Endothelial cell of umbilical vein (primary cell): ENCODE measurements around the gene GEMIN5.

ENCODE experiments used
- CTCF ChIP-seq, 2 donors: IDR thresholded peaks; 1 replicate in 1 of 2; 2 replicates in 1 of 2; pipeline ENCODE4 v1.5.1; 2011; ENCODE audit warnings: low read length in 2 of 2, mild to moderate bottlenecking in 2 of 2, moderate library complexity in 2 of 2, control low read depth in 1 of 2, inconsistent platforms in 1 of 2, low read depth in 1 of 2; ENCODE audit not compliant: insufficient read depth in 1 of 2; ENCODE audit errors: extremely low read depth in 1 of 2
- EZH2 ChIP-seq: IDR thresholded peaks from 2 replicates; pipeline ENCODE4 v1.6.1; 2012; ENCODE audit warnings: borderline replicate concordance, low read depth, mild to moderate bottlenecking, moderate library complexity, low read length, inconsistent platforms; ENCODE audit not compliant: severe bottlenecking
- FOS ChIP-seq: IDR thresholded peaks from 2 replicates; pipeline ENCODE4 v1.6.1; 2011; ENCODE audit warnings: mild to moderate bottlenecking, low read length, moderate library complexity, borderline replicate concordance; ENCODE audit not compliant: insufficient read depth
- JUN ChIP-seq: IDR thresholded peaks from 2 replicates; pipeline ENCODE4 v1.6.1; 2011; ENCODE audit warnings: borderline replicate concordance, low read depth; ENCODE audit not compliant: insufficient read length, insufficient read depth
- POLR2A ChIP-seq: IDR thresholded peaks from 2 replicates; pipeline ENCODE4 v1.6.1; 2012; ENCODE audit warnings: low read depth, mild to moderate bottlenecking, control low read depth, low read length
- POLR2AphosphoS5 ChIP-seq: IDR thresholded peaks from 2 replicates; pipeline ENCODE4 v1.6.1; 2012; ENCODE audit warnings: low read depth, mild to moderate bottlenecking, control low read depth, low read length, moderate library complexity; ENCODE audit not compliant: insufficient read depth
- TF ChIP-seq, protein P1 (sequence below): IDR thresholded peaks from 2 replicates; pipeline ENCODE4 v1.6.1; 2011; ENCODE audit not compliant: insufficient read depth, insufficient read length

GRCh38 chr5:154881986-154882385 lies 56.0 kb downstream of the GEMIN5 start:
- no peak for TF ChIP-seq CTCF (IDR thresholded peaks at IDR 0.05; ENCODE audit: extremely low read depth in 1 of 2, insufficient read depth in 1 of 2, low read depth in 1 of 2, low read length in 2 of 2)
- TF ChIP-seq, protein P1, sequence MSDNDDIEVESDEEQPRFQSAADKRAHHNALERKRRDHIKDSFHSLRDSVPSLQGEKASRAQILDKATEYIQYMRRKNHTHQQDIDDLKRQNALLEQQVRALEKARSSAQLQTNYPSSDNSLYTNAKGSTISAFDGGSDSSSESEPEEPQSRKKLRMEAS = no peak
- TF ChIP-seq POLR2A = no peak
- TF ChIP-seq EZH2 = no peak
- TF ChIP-seq POLR2AphosphoS5 = no peak
- TF ChIP-seq JUN = peak; percentile 14
- no peak for TF ChIP-seq FOS
